ENCODE results near the gene MTCL1. TPM values are rescaled to one million over a fixed set of nuclear protein-coding genes. Genes with fewer than 3 reads are reported as not detected.
A peak's percentile ranks its signal among the peaks of the same experiment; 100 is the strongest.

The MTCL1 gene
- total RNA-seq, 1 donor from 2014 or later: 100 TPM

DNA sequence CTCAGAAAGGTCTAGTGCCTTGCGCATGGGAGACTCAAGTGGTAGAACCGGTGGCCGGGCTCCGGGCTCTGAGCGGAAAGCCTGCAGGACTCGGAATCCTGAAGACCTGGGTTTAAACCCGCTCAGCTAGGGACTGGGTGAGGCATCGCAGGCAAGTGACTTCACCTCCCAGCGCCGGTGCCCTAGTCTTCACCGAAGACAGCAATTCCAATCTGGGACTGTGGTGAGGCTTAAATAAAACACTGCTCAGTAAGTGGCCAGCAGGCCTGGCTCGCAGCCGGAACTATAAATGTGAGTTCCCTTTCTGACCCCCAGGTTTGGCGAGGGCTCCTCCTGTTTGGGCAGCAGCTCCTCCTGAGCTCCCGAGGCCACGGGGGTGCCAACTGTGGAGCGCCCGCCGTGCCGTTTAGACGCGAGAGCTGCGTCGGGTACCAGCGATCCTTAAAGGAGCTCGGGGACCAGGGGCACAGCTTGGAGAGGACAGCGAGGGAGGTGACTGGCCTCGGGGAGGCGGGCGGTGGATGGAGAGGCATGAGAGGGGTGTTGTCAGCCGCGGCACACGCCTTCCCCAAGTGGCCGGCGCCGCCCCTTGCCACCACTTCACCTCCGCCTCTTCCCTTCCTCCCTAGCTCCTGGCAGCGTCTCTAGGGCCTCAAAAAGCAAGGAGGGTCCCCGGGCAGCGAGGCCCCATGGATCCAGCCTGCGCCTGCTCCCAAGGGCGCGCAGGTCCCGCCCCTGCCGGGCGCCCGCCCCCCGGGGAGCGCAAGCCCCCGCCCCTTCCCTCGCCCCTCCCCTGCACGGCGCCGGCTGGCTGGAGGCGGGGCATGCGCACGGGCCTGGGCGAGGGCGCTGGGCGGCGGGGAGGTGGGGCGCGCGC is 757 bp upstream of the MTCL1 start:
- peak overlapping the region; percentile 92 for H3K27ac Mint-ChIP-seq (ENCODE audit: unreplicated experiment)

DNA sequence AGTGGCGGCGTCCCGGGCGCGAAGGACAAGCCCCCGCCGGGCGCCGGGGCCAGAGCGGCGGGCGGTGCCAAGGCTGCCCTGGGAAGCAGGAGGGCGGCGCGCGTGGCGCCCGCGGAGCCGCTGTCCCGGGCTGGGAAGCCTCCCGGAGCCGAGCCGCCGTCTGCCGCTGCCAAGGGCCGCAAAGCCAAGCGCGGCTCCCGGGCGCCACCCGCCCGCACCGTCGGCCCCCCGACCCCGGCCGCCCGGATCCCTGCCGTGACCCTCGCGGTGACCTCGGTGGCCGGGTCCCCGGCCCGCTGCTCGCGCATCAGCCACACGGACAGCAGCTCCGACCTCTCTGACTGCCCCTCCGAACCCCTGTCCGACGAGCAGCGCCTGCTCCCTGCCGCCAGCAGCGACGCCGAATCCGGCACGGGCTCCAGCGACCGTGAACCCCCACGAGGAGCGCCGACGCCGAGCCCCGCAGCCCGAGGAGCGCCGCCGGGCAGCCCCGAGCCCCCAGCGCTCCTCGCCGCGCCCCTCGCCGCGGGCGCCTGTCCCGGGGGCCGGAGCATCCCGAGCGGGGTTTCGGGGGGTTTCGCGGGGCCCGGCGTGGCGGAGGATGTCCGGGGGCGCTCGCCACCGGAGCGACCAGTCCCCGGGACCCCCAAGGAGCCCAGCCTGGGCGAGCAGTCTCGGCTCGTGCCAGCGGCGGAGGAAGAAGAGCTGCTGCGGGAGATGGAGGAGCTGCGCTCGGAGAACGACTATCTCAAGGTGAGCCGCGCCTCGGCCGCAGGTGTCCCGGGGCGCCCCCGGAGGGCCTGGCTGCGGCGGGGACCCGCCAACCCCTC is 820 bp downstream of the MTCL1 start:
- no peak overlapping the region for H3K27ac Mint-ChIP-seq (ENCODE audit: unreplicated experiment)
- H3K9me3 Mint-ChIP-seq (ENCODE audit: unreplicated experiment): peaks cover 17% of the 10 kb centered on the region
- TF ChIP-seq, protein P1, sequence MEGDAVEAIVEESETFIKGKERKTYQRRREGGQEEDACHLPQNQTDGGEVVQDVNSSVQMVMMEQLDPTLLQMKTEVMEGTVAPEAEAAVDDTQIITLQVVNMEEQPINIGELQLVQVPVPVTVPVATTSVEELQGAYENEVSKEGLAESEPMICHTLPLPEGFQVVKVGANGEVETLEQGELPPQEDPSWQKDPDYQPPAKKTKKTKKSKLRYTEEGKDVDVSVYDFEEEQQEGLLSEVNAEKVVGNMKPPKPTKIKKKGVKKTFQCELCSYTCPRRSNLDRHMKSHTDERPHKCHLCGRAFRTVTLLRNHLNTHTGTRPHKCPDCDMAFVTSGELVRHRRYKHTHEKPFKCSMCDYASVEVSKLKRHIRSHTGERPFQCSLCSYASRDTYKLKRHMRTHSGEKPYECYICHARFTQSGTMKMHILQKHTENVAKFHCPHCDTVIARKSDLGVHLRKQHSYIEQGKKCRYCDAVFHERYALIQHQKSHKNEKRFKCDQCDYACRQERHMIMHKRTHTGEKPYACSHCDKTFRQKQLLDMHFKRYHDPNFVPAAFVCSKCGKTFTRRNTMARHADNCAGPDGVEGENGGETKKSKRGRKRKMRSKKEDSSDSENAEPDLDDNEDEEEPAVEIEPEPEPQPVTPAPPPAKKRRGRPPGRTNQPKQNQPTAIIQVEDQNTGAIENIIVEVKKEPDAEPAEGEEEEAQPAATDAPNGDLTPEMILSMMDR (IDR thresholded peaks at IDR 0.05; ENCODE audit: partially characterized antibody, unreplicated experiment): no peak
- H3K36me3 Mint-ChIP-seq (ENCODE audit: unreplicated experiment): no peaks in the 10 kb centered on the region
- H3K27me3 Mint-ChIP-seq (ENCODE audit: unreplicated experiment): peaks cover 26% of the 10 kb centered on the region
- peak overlapping the region; percentile 100 for H3K4me3 Mint-ChIP-seq (ENCODE audit: unreplicated experiment)
- peaks cover 18% of the 10 kb centered on the region for H3K4me1 Mint-ChIP-seq (ENCODE audit: low read depth, unreplicated experiment)
- peak; percentile 56 for DNase-seq

More for the DNA sequence above, 757 bp upstream of the MTCL1 start:
- DNase-seq: peak; percentile 92
- peak overlapping the region; percentile 82 for H3K4me3 Mint-ChIP-seq (ENCODE audit: unreplicated experiment)
- H3K9me3 Mint-ChIP-seq (ENCODE audit: unreplicated experiment): peaks cover 17% of the 10 kb centered on the region
- H3K4me1 Mint-ChIP-seq (ENCODE audit: low read depth, unreplicated experiment): peaks cover 20% of the 10 kb centered on the region
- TF ChIP-seq, protein P1 (IDR thresholded peaks at IDR 0.05; ENCODE audit: partially characterized antibody, unreplicated experiment): no peak
- no peaks in the 10 kb centered on the region for H3K36me3 Mint-ChIP-seq (ENCODE audit: unreplicated experiment)
- H3K27me3 Mint-ChIP-seq (ENCODE audit: unreplicated experiment): peaks cover 26% of the 10 kb centered on the region

DNA sequence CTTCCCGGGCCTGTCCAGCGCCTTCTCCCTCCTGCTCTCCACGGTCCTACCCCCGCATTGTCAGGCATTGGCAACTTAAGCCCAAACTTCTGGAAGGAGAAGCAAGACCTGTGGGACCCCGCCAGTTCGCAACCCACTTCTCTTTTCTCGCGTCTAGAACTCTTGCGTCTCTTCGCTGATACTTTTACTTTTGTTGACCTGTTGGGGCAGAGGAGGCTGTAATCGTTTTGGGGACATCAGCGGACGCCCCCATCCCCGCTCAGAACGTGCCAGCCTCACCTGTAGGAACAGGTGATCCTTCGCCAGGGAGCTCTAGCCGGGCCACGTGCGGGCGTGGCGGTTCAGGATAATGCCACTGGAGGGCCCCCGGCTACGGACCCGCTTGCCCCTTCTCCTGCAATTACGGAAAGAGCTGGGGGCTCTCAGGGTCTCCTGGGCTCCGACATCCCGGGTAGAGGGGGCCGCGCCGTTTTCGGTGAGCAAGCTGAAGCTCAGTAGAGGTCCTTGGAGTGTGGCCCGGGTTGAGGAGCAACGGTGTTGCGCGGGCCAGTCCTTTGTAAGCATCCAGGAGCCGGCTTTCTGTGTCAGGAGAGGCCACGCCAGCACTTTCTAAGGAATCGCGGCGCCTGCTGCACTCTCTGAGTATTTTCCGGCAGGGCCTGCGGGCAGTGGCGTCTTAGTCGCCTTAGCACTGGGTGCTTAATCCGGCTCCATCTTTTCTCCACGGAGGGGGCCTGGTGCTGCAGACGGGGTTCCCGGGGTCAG is 1.6 kb downstream of the MTCL1 start:
- TF ChIP-seq, protein P1 (IDR thresholded peaks at IDR 0.05; ENCODE audit: partially characterized antibody, unreplicated experiment): no peak
- Mint-ChIP-seq H3K4me1 (ENCODE audit: low read depth, unreplicated experiment) (peaks cover 18% of the 10 kb centered on the region), H3K4me3 (ENCODE audit: unreplicated experiment) (peak overlapping the region; percentile 100), H3K36me3 (ENCODE audit: unreplicated experiment) (no peaks in the 10 kb centered on the region), H3K9me3 (ENCODE audit: unreplicated experiment) (peaks cover 17% of the 10 kb centered on the region), H3K27me3 (ENCODE audit: unreplicated experiment) (peaks cover 26% of the 10 kb centered on the region), H3K27ac (ENCODE audit: unreplicated experiment) (peak overlapping the region; percentile 97)
- DNase-seq: peak; percentile 72

DNA sequence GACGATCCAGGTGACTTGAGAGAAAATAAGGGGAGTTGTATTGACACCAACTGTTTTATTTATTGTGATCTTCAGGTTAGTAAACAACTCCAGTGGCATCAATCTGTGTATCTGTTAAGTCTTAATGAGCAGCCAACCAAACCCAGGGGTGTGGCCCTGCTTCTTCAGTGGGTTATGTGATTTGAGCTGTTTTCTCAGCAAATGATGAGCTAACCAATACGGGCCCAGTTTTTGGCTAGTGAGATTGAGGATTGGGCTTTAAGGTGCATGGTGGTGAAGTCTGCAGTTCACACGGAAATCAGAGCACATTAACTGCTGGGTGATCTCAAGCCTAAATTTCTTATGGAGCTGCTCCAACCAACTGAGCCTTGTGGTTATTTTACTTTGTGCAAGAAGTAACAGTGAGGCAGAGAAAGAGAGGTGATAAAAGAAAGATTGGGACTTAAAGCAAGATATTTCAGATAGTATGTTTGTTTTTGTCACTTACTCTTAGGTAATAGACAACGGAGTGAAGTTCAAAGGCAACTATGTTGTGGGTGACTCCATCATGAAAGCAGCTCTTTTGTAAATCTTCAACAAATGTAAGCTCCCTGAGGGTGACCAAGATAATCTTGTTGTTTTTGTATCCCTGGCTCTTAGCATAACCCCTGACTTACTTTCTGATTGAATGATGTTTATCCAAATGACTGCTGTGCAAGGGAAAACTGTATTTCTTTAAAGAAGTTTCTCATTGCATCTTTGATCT is 2.4 kb downstream of the MTCL1 start:
- peaks cover 25% of the 10 kb centered on the region for H3K27me3 Mint-ChIP-seq (ENCODE audit: unreplicated experiment)
- H3K9me3 Mint-ChIP-seq (ENCODE audit: unreplicated experiment): peaks cover 17% of the 10 kb centered on the region
- TF ChIP-seq, protein P1 (IDR thresholded peaks at IDR 0.05; ENCODE audit: partially characterized antibody, unreplicated experiment): no peak
- peak overlapping the region; percentile 97 for H3K27ac Mint-ChIP-seq (ENCODE audit: unreplicated experiment)
- H3K4me1 Mint-ChIP-seq (ENCODE audit: low read depth, unreplicated experiment): peaks cover 24% of the 10 kb centered on the region
- peak overlapping the region; percentile 100 for H3K4me3 Mint-ChIP-seq (ENCODE audit: unreplicated experiment)
- no peaks in the 10 kb centered on the region for H3K36me3 Mint-ChIP-seq (ENCODE audit: unreplicated experiment)
- no peak for DNase-seq

All from glutamatergic neuron (in vitro differentiated cells).